SU-DHL-6 (cell line): ENCODE measurements around the gene FLT1.

Experiments
- EZH2phosphoT487 ChIP-seq: fragments of 200-600 bp; sonication (generic), shearing (Covaris generic); conservative IDR thresholded peaks from 2 replicates; pipeline ENCODE4 v1.6.1; 2018; ENCODE audit warnings: mild to moderate bottlenecking, antibody characterized with exemption, low read length, moderate library complexity, mixed read lengths
- TF ChIP-seq, protein P1 (sequence below): fragments of 200-600 bp; sonication (generic); IDR thresholded peaks from one replicate; pipeline ENCODE4 v1.5.1; 2017; ENCODE audit warnings: antibody characterized with exemption, mild to moderate bottlenecking, low read length, moderate library complexity; ENCODE audit not compliant: insufficient read depth, poor library complexity, severe bottlenecking

DNA sequence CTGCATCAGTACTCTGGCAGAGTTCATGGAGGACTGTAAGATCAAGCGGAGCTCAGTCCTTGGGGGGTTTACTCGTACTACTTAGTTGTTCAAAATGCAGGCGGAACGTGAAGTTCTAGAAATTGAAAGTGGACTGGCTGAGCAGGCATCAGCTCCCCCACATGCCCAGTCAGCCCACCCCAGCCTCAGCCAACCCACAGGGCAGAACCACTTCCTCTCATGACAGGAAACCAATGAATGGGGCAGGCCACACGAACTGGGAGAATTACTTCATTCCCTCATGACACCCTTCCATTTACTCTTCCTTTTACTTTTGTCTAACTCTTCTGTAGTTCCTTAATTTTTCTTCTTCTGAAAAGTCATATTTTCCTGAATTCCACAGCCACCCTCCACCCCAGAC lies 71.9 kb downstream of the FLT1 start:
- TF ChIP-seq, protein P1, sequence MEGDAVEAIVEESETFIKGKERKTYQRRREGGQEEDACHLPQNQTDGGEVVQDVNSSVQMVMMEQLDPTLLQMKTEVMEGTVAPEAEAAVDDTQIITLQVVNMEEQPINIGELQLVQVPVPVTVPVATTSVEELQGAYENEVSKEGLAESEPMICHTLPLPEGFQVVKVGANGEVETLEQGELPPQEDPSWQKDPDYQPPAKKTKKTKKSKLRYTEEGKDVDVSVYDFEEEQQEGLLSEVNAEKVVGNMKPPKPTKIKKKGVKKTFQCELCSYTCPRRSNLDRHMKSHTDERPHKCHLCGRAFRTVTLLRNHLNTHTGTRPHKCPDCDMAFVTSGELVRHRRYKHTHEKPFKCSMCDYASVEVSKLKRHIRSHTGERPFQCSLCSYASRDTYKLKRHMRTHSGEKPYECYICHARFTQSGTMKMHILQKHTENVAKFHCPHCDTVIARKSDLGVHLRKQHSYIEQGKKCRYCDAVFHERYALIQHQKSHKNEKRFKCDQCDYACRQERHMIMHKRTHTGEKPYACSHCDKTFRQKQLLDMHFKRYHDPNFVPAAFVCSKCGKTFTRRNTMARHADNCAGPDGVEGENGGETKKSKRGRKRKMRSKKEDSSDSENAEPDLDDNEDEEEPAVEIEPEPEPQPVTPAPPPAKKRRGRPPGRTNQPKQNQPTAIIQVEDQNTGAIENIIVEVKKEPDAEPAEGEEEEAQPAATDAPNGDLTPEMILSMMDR, result no peak
- no peak for TF ChIP-seq EZH2phosphoT487
